Panc1 (cell line): Measurements from ENCODE around the gene KLK7. TPM values are rescaled to one million over a fixed set of nuclear protein-coding genes. Genes with fewer than 3 reads are reported as not detected.

Experiments used
- total RNA-seq: library from RNA; stranded (reverse); gene quantifications from one replicate; pipeline ENCODE4 v1.2.1, GENCODE V29; 2021; ENCODE audit not compliant: unreplicated experiment

The KLK7 gene
- total RNA-seq, 1 experiment from 2014 or later, result not detected

Other genes starting within 250 kb of the KLK7 start
- gene GPR32, start 213.5 kb downstream of the KLK7 start, total RNA-seq, result not detected
- not detected for gene ACP4, start 193.5 kb downstream of the KLK7 start, total RNA-seq
- gene KLK1, start 160.1 kb downstream of the KLK7 start, total RNA-seq, result 0.31 TPM
- not detected for gene KLK15, start 150.3 kb downstream of the KLK7 start, total RNA-seq
- not detected for gene KLK3, start 129.0 kb downstream of the KLK7 start, total RNA-seq
- gene KLK2, start 110.5 kb downstream of the KLK7 start, total RNA-seq, result not detected
- gene KLK4, start 72.5 kb downstream of the KLK7 start, total RNA-seq, result not detected
- not detected for gene KLK5, start 30.9 kb downstream of the KLK7 start, total RNA-seq
- gene KLK6, start 14.3 kb downstream of the KLK7 start, total RNA-seq, result not detected
- not detected for gene KLK8, start 17.7 kb upstream of the KLK7 start, total RNA-seq
- not detected for gene KLK10, start 35.8 kb upstream of the KLK7 start, total RNA-seq
- not detected for gene KLK11, start 42.7 kb upstream of the KLK7 start, total RNA-seq
- gene KLK12, start 51.1 kb upstream of the KLK7 start, total RNA-seq, result not detected
- gene KLK13, start 81.2 kb upstream of the KLK7 start, total RNA-seq, result not detected
- not detected for gene KLK14, start 99.0 kb upstream of the KLK7 start, total RNA-seq
- 9.3 TPM for gene CTU1, start 124.5 kb upstream of the KLK7 start, total RNA-seq
- gene SIGLEC9, start 141.0 kb upstream of the KLK7 start, total RNA-seq, result not detected
- gene SIGLEC7, start 158.4 kb upstream of the KLK7 start, total RNA-seq, result not detected
- 0.13 TPM for gene CD33, start 241.2 kb upstream of the KLK7 start, total RNA-seq